ENCODE data around the gene MORC2.

Gene MORC2

DNA sequence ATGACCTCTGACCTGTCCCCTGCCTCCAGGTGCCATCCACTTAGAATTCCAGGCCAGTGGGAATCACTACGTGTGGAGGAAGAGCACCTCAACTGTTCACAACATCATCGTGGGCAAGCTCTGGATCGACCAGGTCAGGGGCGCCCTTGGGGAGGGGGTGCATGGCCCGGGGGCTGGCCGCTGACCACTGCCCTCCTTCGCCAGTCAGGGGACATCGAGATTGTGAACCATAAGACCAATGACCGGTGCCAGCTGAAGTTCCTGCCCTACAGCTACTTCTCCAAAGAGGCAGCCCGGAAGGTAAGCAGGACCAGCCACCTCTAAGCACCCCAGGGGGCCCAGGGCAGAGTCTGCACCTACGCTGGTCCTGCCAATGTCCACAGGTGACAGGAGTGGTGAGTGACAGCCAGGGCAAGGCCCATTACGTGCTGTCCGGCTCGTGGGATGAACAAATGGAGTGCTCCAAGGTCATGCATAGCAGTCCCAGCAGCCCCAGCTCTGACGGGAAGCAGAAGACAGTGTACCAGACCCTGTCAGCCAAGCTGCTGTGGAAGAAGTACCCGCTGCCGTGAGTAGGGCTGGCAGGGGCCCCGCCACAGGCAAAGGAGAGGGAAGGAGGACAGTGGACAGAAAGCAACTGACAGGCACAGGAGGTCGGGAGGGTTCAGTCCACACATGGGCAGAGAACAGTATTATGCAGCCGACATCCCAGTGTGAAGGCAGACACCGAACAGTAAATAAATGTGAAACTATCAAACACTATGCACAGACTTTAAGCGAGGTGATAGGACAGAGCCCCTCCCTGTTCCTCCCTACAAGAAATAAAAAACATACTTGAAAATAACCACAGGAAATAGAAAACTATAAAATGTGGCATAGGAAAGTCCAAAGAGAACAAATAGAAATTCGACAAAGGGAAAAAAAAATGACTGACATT, 74.9 kb downstream of the MORC2 start:
- no peak overlapping the region for H3K4me3 ChIP-seq (ENCODE audit: low read depth, low read length)
- H3K27ac ChIP-seq (ENCODE audit: extremely low read depth, low read depth, low read length): no peak overlapping the region
- CTCF ChIA-PET: interaction anchor here (0.6 to 1.8 kb wide), 4 partner anchors 27 to 255 kb away, joined by 3 to 8 read pairs (median 4); no protein-coding TSS in a partner anchor
- H3K36me3 ChIP-seq (ENCODE audit: control insufficient read depth in 2 of 2, insufficient read depth in 1 of 2, low read length in 2 of 2): peaks cover 0 to 59% of the 10 kb centered on the region in 2 experiments; a peak in 2 of 3 replicates
- no peaks in the 10 kb centered on the region for H3K9me3 ChIP-seq (ENCODE audit: control insufficient read depth, insufficient read depth, low read depth, low read length)
- POLR2A ChIA-PET: no interaction called here
- H3K4me1 ChIP-seq (ENCODE audit: control insufficient read depth, insufficient read depth, low read length): no peaks in the 10 kb centered on the region
- TF ChIP-seq ZNF596 (tag by site-specific recombination; IDR thresholded peaks at IDR 0.05) (no peak), ZNF146 (tag by site-specific recombination; IDR thresholded peaks at IDR 0.05) (no peak), ZNF2 (tag by site-specific recombination; IDR thresholded peaks at IDR 0.05) (no peak)
- TF ChIP-seq, protein P1, sequence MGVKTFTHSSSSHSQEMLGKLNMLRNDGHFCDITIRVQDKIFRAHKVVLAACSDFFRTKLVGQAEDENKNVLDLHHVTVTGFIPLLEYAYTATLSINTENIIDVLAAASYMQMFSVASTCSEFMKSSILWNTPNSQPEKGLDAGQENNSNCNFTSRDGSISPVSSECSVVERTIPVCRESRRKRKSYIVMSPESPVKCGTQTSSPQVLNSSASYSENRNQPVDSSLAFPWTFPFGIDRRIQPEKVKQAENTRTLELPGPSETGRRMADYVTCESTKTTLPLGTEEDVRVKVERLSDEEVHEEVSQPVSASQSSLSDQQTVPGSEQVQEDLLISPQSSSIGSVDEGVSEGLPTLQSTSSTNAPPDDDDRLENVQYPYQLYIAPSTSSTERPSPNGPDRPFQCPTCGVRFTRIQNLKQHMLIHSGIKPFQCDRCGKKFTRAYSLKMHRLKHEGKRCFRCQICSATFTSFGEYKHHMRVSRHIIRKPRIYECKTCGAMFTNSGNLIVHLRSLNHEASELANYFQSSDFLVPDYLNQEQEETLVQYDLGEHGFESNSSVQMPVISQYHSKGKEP (tag by site-specific recombination; IDR thresholded peaks at IDR 0.05): no peak
- TF ChIP-seq, protein P2, sequence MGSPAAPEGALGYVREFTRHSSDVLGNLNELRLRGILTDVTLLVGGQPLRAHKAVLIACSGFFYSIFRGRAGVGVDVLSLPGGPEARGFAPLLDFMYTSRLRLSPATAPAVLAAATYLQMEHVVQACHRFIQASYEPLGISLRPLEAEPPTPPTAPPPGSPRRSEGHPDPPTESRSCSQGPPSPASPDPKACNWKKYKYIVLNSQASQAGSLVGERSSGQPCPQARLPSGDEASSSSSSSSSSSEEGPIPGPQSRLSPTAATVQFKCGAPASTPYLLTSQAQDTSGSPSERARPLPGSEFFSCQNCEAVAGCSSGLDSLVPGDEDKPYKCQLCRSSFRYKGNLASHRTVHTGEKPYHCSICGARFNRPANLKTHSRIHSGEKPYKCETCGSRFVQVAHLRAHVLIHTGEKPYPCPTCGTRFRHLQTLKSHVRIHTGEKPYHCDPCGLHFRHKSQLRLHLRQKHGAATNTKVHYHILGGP (tag by site-specific recombination; IDR thresholded peaks at IDR 0.05): no peak

DNA sequence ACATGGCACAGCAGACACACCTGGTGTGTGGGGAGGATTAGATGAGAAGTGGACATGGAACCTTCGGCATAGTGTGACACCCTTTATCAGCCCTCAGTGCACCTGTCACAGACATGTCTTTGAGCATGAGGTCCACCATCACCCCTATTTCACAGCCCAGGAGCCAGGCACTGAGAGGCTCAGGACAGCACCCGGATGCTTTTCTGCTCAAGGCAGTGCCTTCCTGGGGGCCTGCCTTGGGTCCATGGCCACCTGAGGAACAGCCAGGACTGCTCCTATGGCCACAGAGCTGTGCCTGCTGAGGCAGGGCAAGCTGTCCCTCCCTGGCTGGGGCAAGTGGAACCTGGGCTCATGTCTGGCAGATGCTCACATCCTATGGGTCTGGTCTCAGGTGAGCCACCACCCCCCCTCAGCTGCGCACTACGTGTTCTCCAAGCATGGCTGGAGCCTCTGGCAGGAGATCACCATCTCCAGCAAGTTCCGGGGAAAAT, 75.8 kb downstream of the MORC2 start:
- TF ChIP-seq BCL11A (tag by site-specific recombination; IDR thresholded peaks at IDR 0.05; ENCODE audit: low read depth) (no peak), ZNF24 (tag by site-specific recombination; IDR thresholded peaks at IDR 0.05) (no peak), GLI2 (tag by site-specific recombination; IDR thresholded peaks at IDR 0.05; ENCODE audit: borderline replicate concordance, low read depth) (no peak), GFI1B (tag by site-specific recombination; IDR thresholded peaks at IDR 0.05) (no peak), REPIN1 (tag by site-specific recombination; IDR thresholded peaks at IDR 0.05; ENCODE audit: low read depth) (no peak), ZNF677 (tag by site-specific recombination; IDR thresholded peaks at IDR 0.05) (no peak), ZNF660 (tag by site-specific recombination; IDR thresholded peaks at IDR 0.05) (no peak), ZNF302 (tag by site-specific recombination; IDR thresholded peaks at IDR 0.05; ENCODE audit: low read depth) (no peak), ZBTB8A (tag by site-specific recombination; IDR thresholded peaks at IDR 0.05) (no peak), ZBTB20 (tag by site-specific recombination; IDR thresholded peaks at IDR 0.05) (no peak), ZNF473 (tag by site-specific recombination; IDR thresholded peaks at IDR 0.05) (no peak), ZNF19 (tag by site-specific recombination; IDR thresholded peaks at IDR 0.05; ENCODE audit: low read depth) (no peak), KLF17 (tag by site-specific recombination; IDR thresholded peaks at IDR 0.05) (no peak), ZNF292 (tag by site-specific recombination; IDR thresholded peaks at IDR 0.05; ENCODE audit: borderline replicate concordance, low read depth) (no peak), ZNF626 (tag by site-specific recombination; IDR thresholded peaks at IDR 0.05) (no peak)
- TF ChIP-seq, protein P3, sequence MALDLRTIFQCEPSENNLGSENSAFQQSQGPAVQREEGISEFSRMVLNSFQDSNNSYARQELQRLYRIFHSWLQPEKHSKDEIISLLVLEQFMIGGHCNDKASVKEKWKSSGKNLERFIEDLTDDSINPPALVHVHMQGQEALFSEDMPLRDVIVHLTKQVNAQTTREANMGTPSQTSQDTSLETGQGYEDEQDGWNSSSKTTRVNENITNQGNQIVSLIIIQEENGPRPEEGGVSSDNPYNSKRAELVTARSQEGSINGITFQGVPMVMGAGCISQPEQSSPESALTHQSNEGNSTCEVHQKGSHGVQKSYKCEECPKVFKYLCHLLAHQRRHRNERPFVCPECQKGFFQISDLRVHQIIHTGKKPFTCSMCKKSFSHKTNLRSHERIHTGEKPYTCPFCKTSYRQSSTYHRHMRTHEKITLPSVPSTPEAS (tag by site-specific recombination; IDR thresholded peaks at IDR 0.05): no peak
- TF ChIP-seq, protein P1 (tag by site-specific recombination; IDR thresholded peaks at IDR 0.05): no peak
- POLR2A ChIA-PET: no interaction called here
- Histone ChIP-seq H3K36me3 (ENCODE audit: control insufficient read depth in 2 of 2, insufficient read depth in 1 of 2, low read length in 2 of 2) (peaks cover 0 to 61% of the 10 kb centered on the region in 2 experiments; a peak in 2 of 3 replicates), H3K27ac (ENCODE audit: extremely low read depth, low read depth, low read length) (no peak overlapping the region), H3K4me3 (ENCODE audit: low read depth, low read length) (no peak overlapping the region), H3K9me3 (ENCODE audit: control insufficient read depth, insufficient read depth, low read depth, low read length) (no peaks in the 10 kb centered on the region), H3K4me1 (ENCODE audit: control insufficient read depth, insufficient read depth, low read length) (no peaks in the 10 kb centered on the region)
- CTCF ChIA-PET: interaction anchor here (0.6 to 1.8 kb wide), 4 partner anchors 17 to 130 kb away, joined by 3 to 8 read pairs (median 4); no protein-coding TSS in a partner anchor
